TTC549 (cell line): ENCODE results near the gene KIFBP.
"Not testable (repeated sequence)": the region's sequence is repeated elsewhere in the genome, so short reads cannot be mapped to it uniquely, and the experiment has no call there.

Experiments
- FAIRE-seq: peaks from 2 replicates; lab custom pipeline; 2012; peaks lifted over from hg19 to GRCh38; lab: Jason Lieb, UNC

KIFBP gene

GRCh38 chr10:69004821-69005220 lies 16.2 kb downstream of the KIFBP start:
- FAIRE-seq = peak; percentile 81

GRCh38 chr10:69005704-69006485 lies 17.3 kb downstream of the KIFBP start:
- no peak for FAIRE-seq

- no peak for FAIRE-seq
Observed at GRCh38 chr10:69007260-69007659, 18.7 kb downstream of the KIFBP start.

GRCh38 chr10:69009360-69009759 lies 20.8 kb downstream of the KIFBP start:
- no peak for FAIRE-seq

GRCh38 chr10:69010151-69010640 lies 21.6 kb downstream of the KIFBP start:
- no peak for FAIRE-seq

- FAIRE-seq = not testable (repeated sequence)
Observed at GRCh38 chr10:69012778-69013177, 24.2 kb downstream of the KIFBP start.

- no peak for FAIRE-seq
Observed at GRCh38 chr10:69014171-69014570, 25.6 kb downstream of the KIFBP start.

GRCh38 chr10:69018613-69019012 lies 30.0 kb downstream of the KIFBP start:
- no peak for FAIRE-seq

GRCh38 chr10:69022611-69023010 lies 34.0 kb downstream of the KIFBP start:
- no peak for FAIRE-seq

- no peak for FAIRE-seq
Observed at GRCh38 chr10:69025370-69025896, 36.8 kb downstream of the KIFBP start.

- FAIRE-seq = no peak
Observed at GRCh38 chr10:69033256-69033655, 44.7 kb downstream of the KIFBP start.

GRCh38 chr10:69037489-69037888 lies 48.9 kb downstream of the KIFBP start:
- FAIRE-seq = no peak

- not testable (repeated sequence) for FAIRE-seq
Observed at GRCh38 chr10:69040904-69041303, 52.3 kb downstream of the KIFBP start.

- FAIRE-seq = no peak
Observed at GRCh38 chr10:69042417-69042816, 53.8 kb downstream of the KIFBP start.

GRCh38 chr10:69042838-69043237 lies 54.2 kb downstream of the KIFBP start:
- no peak for FAIRE-seq

- FAIRE-seq = no peak
Observed at GRCh38 chr10:69043931-69044531, 55.4 kb downstream of the KIFBP start.

GRCh38 chr10:69044546-69044945 lies 55.9 kb downstream of the KIFBP start:
- FAIRE-seq = no peak

- FAIRE-seq = no peak
Observed at GRCh38 chr10:69045441-69046300, 57.1 kb downstream of the KIFBP start.

GRCh38 chr10:69047111-69047832 lies 58.7 kb downstream of the KIFBP start:
- no peak for FAIRE-seq

GRCh38 chr10:69048103-69048502 lies 59.5 kb downstream of the KIFBP start:
- FAIRE-seq = no peak

- no peak for FAIRE-seq
Observed at GRCh38 chr10:69049566-69049961, 61.0 kb downstream of the KIFBP start.

GRCh38 chr10:69051303-69051702 lies 62.7 kb downstream of the KIFBP start:
- FAIRE-seq = no peak
